ENCODE data around the gene EYS. TPM values are rescaled to one million over a fixed set of nuclear protein-coding genes. Genes with fewer than 3 reads are reported as not detected.

Gene EYS
- total and polyA plus RNA-seq, 2 of the 8 experiments (the other 6 are each of a cell fraction or from before 2014, with no cell fraction given) = 0.05 to 0.13 TPM

GRCh38 chr6:64299176-64299575, 1407.8 kb downstream of the EYS start (continued):
- no peak for TF ChIP-seq SRF (IDR thresholded peaks at IDR 0.05; ENCODE audit: low read depth, low read length)
- no peak for TF ChIP-seq HDAC6 (IDR thresholded peaks at IDR 0.05; ENCODE audit: low read depth, low read length)
- no peak for TF ChIP-seq ZNF274 (IDR thresholded peaks at IDR 0.05; ENCODE audit: borderline replicate concordance, extremely low read depth, low read length)
- TF ChIP-seq GTF2F1 (IDR thresholded peaks at IDR 0.05; ENCODE audit: borderline replicate concordance, low read depth, low read length) = no peak
- TF ChIP-seq SP1 (IDR thresholded peaks at IDR 0.05; ENCODE audit: low read depth, low read length) = no peak
- TF ChIP-seq CBX8 (IDR thresholded peaks at IDR 0.05; ENCODE audit: borderline replicate concordance, low read depth, low read length) = no peak

Measured in H1 (cell line).